CD4-positive, CD25-positive, alpha-beta regulatory T cell (primary cell): ENCODE results near the gene ENPP5. TPM values are rescaled to one million over a fixed set of nuclear protein-coding genes. Genes with fewer than 3 reads are reported as not detected.
"Not testable (repeated sequence)": the region's sequence is repeated elsewhere in the genome, so short reads cannot be mapped to it uniquely, and the experiment has no call there.

ENCODE experiments used
- ATAC-seq, 2 donors: fragments of 150-1000 bp; cut with Tn5 transposase; one replicate each; pipeline ENCODE4 v1.10.0; 2021; ENCODE audit warnings: low read depth in 2 of 2, moderate number of reproducible peaks in 2 of 2, moderate library complexity in 1 of 2
- DNase-seq, 3 donors: peaks; one replicate each; pipeline versions ENCODE4 v3.0.0 to v3.0.0-alpha.2; 2012 to 2022; ENCODE audit warnings: mixed read lengths in 1 of 3
- H3K27ac ChIP-seq: one replicate; pipeline ENCODE4 v1.7.0; 2013; ENCODE audit warnings: mild to moderate bottlenecking, low read length; ENCODE audit not compliant: insufficient read depth, poor library complexity, severe bottlenecking
- H3K27me3 ChIP-seq: one replicate; pipeline ENCODE4 v1.7.0; 2013; ENCODE audit warnings: low read length; ENCODE audit not compliant: control insufficient read depth, insufficient read depth
- H3K36me3 ChIP-seq: one replicate; pipeline ENCODE4 v1.7.0; 2013; ENCODE audit warnings: mild to moderate bottlenecking, low read length, moderate library complexity; ENCODE audit not compliant: control insufficient read depth, insufficient read depth
- H3K4me1 ChIP-seq: 2 replicates; pipeline ENCODE4 v1.7.0; 2013; ENCODE audit warnings: mild to moderate bottlenecking, low read length; ENCODE audit not compliant: insufficient read depth, control insufficient read depth, poor library complexity, severe bottlenecking
- H3K4me3 ChIP-seq: one replicate; pipeline ENCODE4 v1.7.0; 2013; ENCODE audit warnings: low read depth, mild to moderate bottlenecking, low read length, moderate library complexity
- H3K9me3 ChIP-seq, 2 experiments: 1 replicate in 1 of 2; 2 replicates in 1 of 2; pipeline ENCODE4 v1.7.0; 2013; ENCODE audit warnings: low read length in 2 of 2, mild to moderate bottlenecking in 1 of 2, moderate library complexity in 1 of 2; ENCODE audit not compliant: control insufficient read depth in 2 of 2
- H3K27ac Mint-ChIP-seq, 3 donors: one replicate each; pipeline ENCODE4 v1.8.0; 2020 to 2022; ENCODE audit warnings: mild to moderate bottlenecking in 3 of 3, mixed read lengths in 3 of 3, moderate library complexity in 2 of 3
- H3K27me3 Mint-ChIP-seq: one replicate; pipeline ENCODE4 v1.8.0; 2022; ENCODE audit warnings: mild to moderate bottlenecking, mixed read lengths
- H3K36me3 Mint-ChIP-seq: one replicate; pipeline ENCODE4 v1.8.0; 2020; ENCODE audit warnings: mixed read lengths
- H3K4me1 Mint-ChIP-seq, 4 donors: one replicate each; pipeline ENCODE4 v1.8.0; 2020 to 2022; ENCODE audit warnings: mixed read lengths in 4 of 4, mild to moderate bottlenecking in 1 of 4
- H3K4me3 Mint-ChIP-seq, 4 donors: one replicate each; pipeline ENCODE4 v1.8.0; 2020 to 2022; ENCODE audit warnings: mild to moderate bottlenecking in 4 of 4, mixed read lengths in 4 of 4, moderate library complexity in 3 of 4
- H3K9me3 Mint-ChIP-seq, 7 donors: one replicate each; pipeline ENCODE4 v1.8.0; 2020 to 2022; ENCODE audit warnings: mixed read lengths in 7 of 7, mild to moderate bottlenecking in 3 of 7, moderate library complexity in 2 of 7
- polyA plus RNA-seq, 4 donors: library from polyadenylated mRNA; unstranded; fragments of 300-500 nt; fragmentation: Illumina TruSeq; gene quantifications; one replicate each; pipeline ENCODE4 v1.2.3, GENCODE V29; 2021
- total RNA-seq: library from RNA; stranded (reverse); gene quantifications from one replicate; pipeline ENCODE4 v1.2.3, GENCODE V29; 2022

The ENPP5 gene
- total and polyA plus RNA-seq, 5 donors from 2014 or later = 0.14 to 0.20 TPM; not detected in 3

- no peak overlapping the region for H3K27ac ChIP-seq
- no peaks in the 10 kb centered on the region for H3K27me3 ChIP-seq
- no peaks in the 10 kb centered on the region for H3K9me3 ChIP-seq
- no peaks in the 10 kb centered on the region for H3K36me3 ChIP-seq
- H3K4me1 ChIP-seq = no peaks in the 10 kb centered on the region
- ATAC-seq (no peak), DNase-seq (no peak)
- Mint-ChIP-seq H3K27me3 (no peaks in the 10 kb centered on the region), H3K4me3 (no peak overlapping the region), H3K9me3 (no peaks in the 10 kb centered on the region), H3K4me1 (peaks cover 9 to 30% (median 18%) of the 10 kb centered on the region in 4 donors), H3K36me3 (no peaks in the 10 kb centered on the region), H3K27ac (no peak overlapping the region)
- no peak overlapping the region for H3K4me3 ChIP-seq
These were observed 33.4 kb downstream of the ENPP5 start for GRCh38 chr6:46137387-46137786.

- Mint-ChIP-seq H3K4me3 (no peak overlapping the region), H3K27ac (no peak overlapping the region), H3K36me3 (no peaks in the 10 kb centered on the region), H3K27me3 (no peaks in the 10 kb centered on the region), H3K4me1 (peaks cover 9 to 32% (median 18%) of the 10 kb centered on the region in 4 donors), H3K9me3 (no peaks in the 10 kb centered on the region)
- Histone ChIP-seq H3K4me3 (no peak overlapping the region), H3K27me3 (no peaks in the 10 kb centered on the region), H3K27ac (no peak overlapping the region), H3K36me3 (no peaks in the 10 kb centered on the region), H3K9me3 (no peaks in the 10 kb centered on the region), H3K4me1 (no peaks in the 10 kb centered on the region)
- no peak for ATAC-seq
- no peak for DNase-seq
These were observed 33.9 kb downstream of the ENPP5 start for GRCh38 chr6:46136831-46137230.

- Histone ChIP-seq H3K9me3 (no peaks in the 10 kb centered on the region), H3K27ac (no peak overlapping the region), H3K4me3 (no peak overlapping the region), H3K4me1 (peaks cover 7% of the 10 kb centered on the region), H3K36me3 (no peaks in the 10 kb centered on the region), H3K27me3 (no peaks in the 10 kb centered on the region)
- no peaks in the 10 kb centered on the region for H3K36me3 Mint-ChIP-seq
- DNase-seq = no peak
- H3K4me1 Mint-ChIP-seq = peaks cover 7 to 37% (median 22%) of the 10 kb centered on the region in 4 donors
- H3K27ac Mint-ChIP-seq = no peak overlapping the region
- H3K27me3 Mint-ChIP-seq = no peaks in the 10 kb centered on the region
- H3K9me3 Mint-ChIP-seq = peaks cover 0 to 1% (median 0%) of the 10 kb centered on the region in 7 donors
- ATAC-seq = no peak
- H3K4me3 Mint-ChIP-seq = no peak overlapping the region
These were observed 35.6 kb downstream of the ENPP5 start for GRCh38 chr6:46135176-46135575.

- H3K27ac Mint-ChIP-seq = no peak overlapping the region
- H3K9me3 Mint-ChIP-seq = peaks cover 0 to 1% (median 0%) of the 10 kb centered on the region in 7 donors
- Histone ChIP-seq H3K27me3 (no peaks in the 10 kb centered on the region), H3K4me1 (peaks cover 7% of the 10 kb centered on the region), H3K4me3 (no peak overlapping the region), H3K36me3 (no peaks in the 10 kb centered on the region), H3K27ac (no peak overlapping the region), H3K9me3 (no peaks in the 10 kb centered on the region)
- H3K4me3 Mint-ChIP-seq = peak overlapping the region in 1 of 4 donors; percentile 5
- no peak for DNase-seq
- no peaks in the 10 kb centered on the region for H3K36me3 Mint-ChIP-seq
- no peak for ATAC-seq
- peaks cover 6 to 39% (median 29%) of the 10 kb centered on the region in 4 donors for H3K4me1 Mint-ChIP-seq
- no peaks in the 10 kb centered on the region for H3K27me3 Mint-ChIP-seq
These were observed 36.6 kb downstream of the ENPP5 start for GRCh38 chr6:46134216-46134615.

- not testable (repeated sequence) for H3K9me3 ChIP-seq, H3K27me3 Mint-ChIP-seq, H3K36me3 ChIP-seq, H3K4me3 ChIP-seq, H3K27ac Mint-ChIP-seq, DNase-seq, ATAC-seq, H3K4me1 ChIP-seq, H3K36me3 Mint-ChIP-seq, H3K27me3 ChIP-seq, H3K9me3 Mint-ChIP-seq, H3K27ac ChIP-seq
- Mint-ChIP-seq H3K4me3 (peak overlapping the region in 2 of 4 donors; percentile 29 to 90), H3K4me1 (peaks cover 4 to 33% (median 32%) of the 10 kb centered on the region in 4 donors)
These were observed 39.5 kb downstream of the ENPP5 start for GRCh38 chr6:46131291-46131690.

GRCh38 chr6:46130666-46131065, 40.1 kb downstream of the ENPP5 start:
- DNase-seq (peak in 1 of 3 donors; percentile 7), ATAC-seq (no peak)
- peaks cover 13% of the 10 kb centered on the region for H3K4me1 ChIP-seq
- Mint-ChIP-seq H3K4me3 (peak overlapping the region; percentile 90 to 98 (median 94)), H3K27ac (peak overlapping the region in 2 of 3 donors; percentile 28 to 86), H3K27me3 (no peaks in the 10 kb centered on the region), H3K36me3 (no peaks in the 10 kb centered on the region), H3K4me1 (peaks cover 4 to 32% (median 30%) of the 10 kb centered on the region in 4 donors), H3K9me3 (peaks cover 0 to 1% (median 0%) of the 10 kb centered on the region in 7 donors)
- no peaks in the 10 kb centered on the region for H3K36me3 ChIP-seq
- no peaks in the 10 kb centered on the region for H3K9me3 ChIP-seq
- H3K27ac ChIP-seq = no peak overlapping the region
- H3K4me3 ChIP-seq = peak overlapping the region; percentile 80
- peaks cover 2% of the 10 kb centered on the region for H3K27me3 ChIP-seq

GRCh38 chr6:46129629-46130511, 40.9 kb downstream of the ENPP5 start, which contains the start of gene ENPP4:
Gene ENPP4 (plus strand): TSS chr6:46129989. CDS start chr6:46139584, 9,595 bp downstream.
- Mint-ChIP-seq H3K4me3 (peak within 1 kb of the TSS; percentile 90 to 98 (median 94)), H3K4me1 (peaks cover 4 to 32% (median 30%) of the 10 kb centered on the region in 4 donors)
- peak; percentile 100 for ATAC-seq

More at GRCh38 chr6:46129629-46130511, 40.9 kb downstream of the ENPP5 start, which contains the start of gene ENPP4:
- Histone ChIP-seq H3K36me3 (no peaks in the 10 kb centered on the region), H3K4me3 (peak within 1 kb of the TSS; percentile 89), H3K27ac (peak within 1 kb of the TSS; percentile 59), H3K27me3 (peaks cover 2% of the 10 kb centered on the region), H3K9me3 (no peaks in the 10 kb centered on the region), H3K4me1 (peaks cover 13% of the 10 kb centered on the region)
- Mint-ChIP-seq H3K9me3 (peaks cover 0 to 1% (median 0%) of the 10 kb centered on the region in 7 donors), H3K27me3 (no peaks in the 10 kb centered on the region), H3K27ac (peak within 1 kb of the TSS; percentile 86 to 94 (median 92)), H3K36me3 (no peaks in the 10 kb centered on the region)
- DNase-seq = peak; percentile 80 to 95 (median 91)
